WTC11 (cell line): Measurements from ENCODE around the gene CRACR2B. TPM values are rescaled to one million over a fixed set of nuclear protein-coding genes. Genes with fewer than 3 reads are reported as not detected.
A peak's percentile ranks its signal among the peaks of the same experiment; 100 is the strongest.

ENCODE experiments used
- ATAC-seq: fragments of 200-7000 bp; cut with Tn5 transposase; 2 replicates; pipeline ENCODE4 v1.10.0; 2021; ENCODE audit warnings: mild to moderate bottlenecking, moderate library complexity
- CTCF ChIA-PET: fragments of 300-600 bp; sonication (Branson Sonifier 250); formaldehyde crosslinking; loops from one replicate; lab custom pipeline; 2021; ENCODE audit warnings: antibody characterized with exemption; lab: Charles Lee
- POLR2A ChIA-PET: fragments of 350-600 bp; sonication (Branson Sonifier 250); formaldehyde crosslinking; loops from one replicate; lab custom pipeline; 2021; ENCODE audit warnings: antibody characterized with exemption; lab: Charles Lee
- DNase-seq: peaks from one replicate; pipeline ENCODE4 v3.0.0; 2021; ENCODE audit warnings: low spot score
- H3K27ac Mint-ChIP-seq: 2 replicates; pipeline ENCODE4 v1.8.0; 2021; ENCODE audit warnings: mixed read lengths
- H3K27me3 Mint-ChIP-seq: 2 replicates; pipeline ENCODE4 v1.8.0; 2021; ENCODE audit warnings: low read depth, mild to moderate bottlenecking, moderate library complexity, mixed read lengths
- H3K36me3 Mint-ChIP-seq: 2 replicates; pipeline ENCODE4 v1.8.0; 2021; ENCODE audit warnings: mixed read lengths
- H3K4me1 Mint-ChIP-seq: 2 replicates; pipeline ENCODE4 v1.8.0; 2022; ENCODE audit warnings: mixed read lengths
- H3K4me3 Mint-ChIP-seq: 2 replicates; pipeline ENCODE4 v1.8.0; 2021; ENCODE audit warnings: mild to moderate bottlenecking, moderate library complexity, mixed read lengths
- H3K9me3 Mint-ChIP-seq: 2 replicates; pipeline ENCODE4 v1.8.0; 2021; ENCODE audit warnings: mixed read lengths
- EMX1 ChIP-seq: fragments of 250-450 bp; sonication (Bioruptor Pico); IDR thresholded peaks from 2 replicates; pipeline ENCODE4 v1.8.0; 2021; ENCODE audit warnings: mild to moderate bottlenecking
- JAZF1 ChIP-seq: fragments of 250-450 bp; sonication (Bioruptor Pico); IDR thresholded peaks from 2 replicates; pipeline ENCODE4 v1.9.0; 2021; ENCODE audit warnings: moderate library complexity, mild to moderate bottlenecking, inconsistent platforms
- JUN ChIP-seq: sonication (generic); formaldehyde crosslinking; IDR thresholded peaks from 2 replicates; pipeline ENCODE4 v1.8.0; 2023; ENCODE audit warnings: mild to moderate bottlenecking, missing genetic modification reagents
- NR2C2 ChIP-seq: sonication (generic); formaldehyde crosslinking; IDR thresholded peaks from 2 replicates; pipeline ENCODE4 v1.8.0; 2022; ENCODE audit warnings: mild to moderate bottlenecking, missing genetic modification reagents
- OVOL2 ChIP-seq: fragments of 250-450 bp; sonication (Bioruptor Pico); IDR thresholded peaks from 2 replicates; pipeline ENCODE4 v1.9.0; 2021; ENCODE audit warnings: mild to moderate bottlenecking, borderline replicate concordance
- SMAD4 ChIP-seq: sonication (generic); formaldehyde crosslinking; IDR thresholded peaks from 2 replicates; pipeline ENCODE4 v1.8.0; 2022; ENCODE audit warnings: mild to moderate bottlenecking, missing genetic modification reagents
- TEAD1 ChIP-seq: sonication (generic); formaldehyde crosslinking; IDR thresholded peaks from 2 replicates; pipeline ENCODE4 v1.8.0; 2022; ENCODE audit warnings: mild to moderate bottlenecking, missing genetic modification reagents
- TEAD4 ChIP-seq: sonication (generic); formaldehyde crosslinking; IDR thresholded peaks from 2 replicates; pipeline ENCODE4 v1.8.0; 2022; ENCODE audit warnings: mild to moderate bottlenecking, missing genetic modification reagents
- ZNF263 ChIP-seq: sonication (generic); formaldehyde crosslinking; IDR thresholded peaks from 2 replicates; pipeline ENCODE4 v1.8.1; 2022; ENCODE audit warnings: low read depth, mild to moderate bottlenecking, moderate library complexity, missing genetic modification reagents
- ZNF416 ChIP-seq: fragments of 250-450 bp; sonication (Bioruptor Pico); IDR thresholded peaks from 2 replicates; pipeline ENCODE4 v1.9.0; 2021; ENCODE audit warnings: mild to moderate bottlenecking, inconsistent platforms
- total RNA-seq: library from RNA; stranded (reverse); gene quantifications from 3 replicates; pipeline ENCODE4 v1.2.3, GENCODE V29; 2021
- TF ChIP-seq, protein P1 (sequence below): fragments of 250-450 bp; sonication (Bioruptor Pico); IDR thresholded peaks from 2 replicates; pipeline ENCODE4 v1.9.0; 2021; ENCODE audit warnings: mild to moderate bottlenecking, borderline replicate concordance
- TF ChIP-seq, protein P2 (sequence below): fragments of 250-450 bp; sonication (Bioruptor Pico); IDR thresholded peaks from 2 replicates; pipeline ENCODE4 v1.9.0; 2021; ENCODE audit warnings: mild to moderate bottlenecking
- TF ChIP-seq, protein P3 (sequence below): sonication (generic); formaldehyde crosslinking; IDR thresholded peaks from 2 replicates; pipeline ENCODE4 v1.8.1; 2022; ENCODE audit warnings: mild to moderate bottlenecking, missing genetic modification reagents, moderate library complexity, borderline replicate concordance
- TF ChIP-seq, protein P4 (sequence below): sonication (generic); formaldehyde crosslinking; IDR thresholded peaks from 2 replicates; pipeline ENCODE4 v1.8.1; 2022; ENCODE audit warnings: mild to moderate bottlenecking, moderate library complexity, missing genetic modification reagents
- TF ChIP-seq, protein P5 (sequence below): fragments of 250-450 bp; sonication (Bioruptor Pico); conservative IDR thresholded peaks from 2 replicates; pipeline ENCODE4 v1.9.0; 2021; ENCODE audit warnings: mild to moderate bottlenecking

CRACR2B gene
- total RNA-seq, 1 experiment from 2014 or later = 46.5 TPM

DNA sequence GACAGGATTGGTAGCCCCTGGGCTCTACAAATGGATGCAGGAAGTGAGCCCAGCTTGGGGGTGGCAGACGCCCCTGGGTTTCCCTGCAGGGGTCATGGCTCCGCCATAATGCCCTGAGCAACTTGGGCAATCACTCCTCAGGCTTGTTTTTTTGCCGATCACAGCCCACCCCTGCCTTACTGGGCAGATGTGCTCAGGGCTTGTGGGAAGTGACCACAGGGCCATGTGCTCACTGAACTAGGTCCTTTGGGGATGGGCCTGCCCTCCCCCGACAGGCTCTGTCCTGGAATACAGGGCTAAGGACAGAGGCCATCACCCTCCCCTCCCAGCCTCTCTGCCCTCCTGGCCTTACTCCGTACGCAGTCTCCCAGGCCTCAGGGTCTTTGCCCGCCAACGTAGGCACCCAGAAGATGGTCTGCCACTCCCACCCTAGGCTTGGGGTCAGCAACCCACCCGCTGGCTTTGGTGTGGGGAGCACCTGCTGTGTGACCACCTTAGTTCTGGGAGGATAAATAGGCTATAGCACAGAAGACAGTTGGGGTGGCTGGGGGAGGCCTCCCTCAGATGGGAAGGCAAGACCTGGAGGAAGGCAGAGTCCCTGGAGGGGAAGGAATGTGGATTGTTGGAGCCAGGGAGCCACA is 14.1 kb upstream of the CRACR2B start (continued):
- TF ChIP-seq, protein P1, sequence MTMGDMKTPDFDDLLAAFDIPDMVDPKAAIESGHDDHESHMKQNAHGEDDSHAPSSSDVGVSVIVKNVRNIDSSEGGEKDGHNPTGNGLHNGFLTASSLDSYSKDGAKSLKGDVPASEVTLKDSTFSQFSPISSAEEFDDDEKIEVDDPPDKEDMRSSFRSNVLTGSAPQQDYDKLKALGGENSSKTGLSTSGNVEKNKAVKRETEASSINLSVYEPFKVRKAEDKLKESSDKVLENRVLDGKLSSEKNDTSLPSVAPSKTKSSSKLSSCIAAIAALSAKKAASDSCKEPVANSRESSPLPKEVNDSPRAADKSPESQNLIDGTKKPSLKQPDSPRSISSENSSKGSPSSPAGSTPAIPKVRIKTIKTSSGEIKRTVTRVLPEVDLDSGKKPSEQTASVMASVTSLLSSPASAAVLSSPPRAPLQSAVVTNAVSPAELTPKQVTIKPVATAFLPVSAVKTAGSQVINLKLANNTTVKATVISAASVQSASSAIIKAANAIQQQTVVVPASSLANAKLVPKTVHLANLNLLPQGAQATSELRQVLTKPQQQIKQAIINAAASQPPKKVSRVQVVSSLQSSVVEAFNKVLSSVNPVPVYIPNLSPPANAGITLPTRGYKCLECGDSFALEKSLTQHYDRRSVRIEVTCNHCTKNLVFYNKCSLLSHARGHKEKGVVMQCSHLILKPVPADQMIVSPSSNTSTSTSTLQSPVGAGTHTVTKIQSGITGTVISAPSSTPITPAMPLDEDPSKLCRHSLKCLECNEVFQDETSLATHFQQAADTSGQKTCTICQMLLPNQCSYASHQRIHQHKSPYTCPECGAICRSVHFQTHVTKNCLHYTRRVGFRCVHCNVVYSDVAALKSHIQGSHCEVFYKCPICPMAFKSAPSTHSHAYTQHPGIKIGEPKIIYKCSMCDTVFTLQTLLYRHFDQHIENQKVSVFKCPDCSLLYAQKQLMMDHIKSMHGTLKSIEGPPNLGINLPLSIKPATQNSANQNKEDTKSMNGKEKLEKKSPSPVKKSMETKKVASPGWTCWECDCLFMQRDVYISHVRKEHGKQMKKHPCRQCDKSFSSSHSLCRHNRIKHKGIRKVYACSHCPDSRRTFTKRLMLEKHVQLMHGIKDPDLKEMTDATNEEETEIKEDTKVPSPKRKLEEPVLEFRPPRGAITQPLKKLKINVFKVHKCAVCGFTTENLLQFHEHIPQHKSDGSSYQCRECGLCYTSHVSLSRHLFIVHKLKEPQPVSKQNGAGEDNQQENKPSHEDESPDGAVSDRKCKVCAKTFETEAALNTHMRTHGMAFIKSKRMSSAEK (CRISPR knock-in tag) = peak; percentile 84; the same call in 1 of the 2 replicates
- TF ChIP-seq, protein P2, sequence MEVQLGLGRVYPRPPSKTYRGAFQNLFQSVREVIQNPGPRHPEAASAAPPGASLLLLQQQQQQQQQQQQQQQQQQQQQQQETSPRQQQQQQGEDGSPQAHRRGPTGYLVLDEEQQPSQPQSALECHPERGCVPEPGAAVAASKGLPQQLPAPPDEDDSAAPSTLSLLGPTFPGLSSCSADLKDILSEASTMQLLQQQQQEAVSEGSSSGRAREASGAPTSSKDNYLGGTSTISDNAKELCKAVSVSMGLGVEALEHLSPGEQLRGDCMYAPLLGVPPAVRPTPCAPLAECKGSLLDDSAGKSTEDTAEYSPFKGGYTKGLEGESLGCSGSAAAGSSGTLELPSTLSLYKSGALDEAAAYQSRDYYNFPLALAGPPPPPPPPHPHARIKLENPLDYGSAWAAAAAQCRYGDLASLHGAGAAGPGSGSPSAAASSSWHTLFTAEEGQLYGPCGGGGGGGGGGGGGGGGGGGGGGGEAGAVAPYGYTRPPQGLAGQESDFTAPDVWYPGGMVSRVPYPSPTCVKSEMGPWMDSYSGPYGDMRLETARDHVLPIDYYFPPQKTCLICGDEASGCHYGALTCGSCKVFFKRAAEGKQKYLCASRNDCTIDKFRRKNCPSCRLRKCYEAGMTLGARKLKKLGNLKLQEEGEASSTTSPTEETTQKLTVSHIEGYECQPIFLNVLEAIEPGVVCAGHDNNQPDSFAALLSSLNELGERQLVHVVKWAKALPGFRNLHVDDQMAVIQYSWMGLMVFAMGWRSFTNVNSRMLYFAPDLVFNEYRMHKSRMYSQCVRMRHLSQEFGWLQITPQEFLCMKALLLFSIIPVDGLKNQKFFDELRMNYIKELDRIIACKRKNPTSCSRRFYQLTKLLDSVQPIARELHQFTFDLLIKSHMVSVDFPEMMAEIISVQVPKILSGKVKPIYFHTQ (CRISPR knock-in tag) = 0 out of 2 replicates have a peak, but pooled peaks have one; percentile 13
- TF ChIP-seq ZNF416 = peak; percentile 95
- TF ChIP-seq EMX1 (CRISPR knock-in tag) = peak; percentile 87; the same call in 1 of the 2 replicates
- no peak for TF ChIP-seq OVOL2 (CRISPR knock-in tag)

DNA sequence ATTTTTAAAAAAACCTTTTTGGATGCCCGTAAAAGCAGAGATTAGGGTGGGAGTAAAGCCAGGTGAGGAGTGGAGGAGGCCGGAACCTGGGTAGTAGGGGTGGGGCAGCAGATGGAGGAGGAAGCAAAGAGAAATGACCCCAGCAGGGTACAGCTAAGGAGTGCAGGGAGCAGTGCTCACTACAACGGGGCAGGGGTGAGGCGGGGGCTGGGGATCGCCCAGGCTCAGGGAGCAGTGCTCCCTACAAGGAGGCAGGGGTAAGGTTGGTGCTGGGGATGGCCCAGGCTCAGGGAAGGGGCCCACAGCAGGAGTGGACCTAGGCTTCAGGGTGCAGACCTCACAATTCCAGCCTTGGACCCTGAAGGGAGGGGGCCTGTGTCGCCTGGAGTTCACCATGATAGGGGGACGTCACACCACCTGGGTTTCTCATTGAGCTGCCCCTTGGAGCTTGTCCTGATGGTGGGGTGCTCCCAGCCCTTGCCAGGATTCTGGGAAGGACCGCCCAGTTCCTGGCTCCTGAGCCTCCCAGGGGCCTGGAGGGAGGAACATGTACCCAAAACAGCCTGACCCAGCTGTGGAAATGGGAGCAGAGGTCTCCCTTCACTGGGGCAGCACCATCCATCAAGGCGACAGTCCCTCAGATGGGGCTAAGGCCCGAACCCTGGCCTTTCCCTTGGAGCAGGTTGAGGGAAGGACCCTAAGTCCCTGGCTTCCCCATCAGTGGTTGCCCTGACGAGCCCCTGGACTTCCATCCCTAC is 11.9 kb upstream of the CRACR2B start:
- Mint-ChIP-seq H3K4me1 (peaks cover 20% of the 10 kb centered on the region), H3K27ac (no peak overlapping the region), H3K36me3 (peaks cover 21% of the 10 kb centered on the region), H3K4me3 (no peak overlapping the region), H3K9me3 (no peaks in the 10 kb centered on the region), H3K27me3 (no peaks in the 10 kb centered on the region)
- no peak for TF ChIP-seq ZNF263 (CRISPR knock-in tag)
- TF ChIP-seq TEAD4 (CRISPR knock-in tag) = no peak
- TF ChIP-seq SMAD4 (CRISPR knock-in tag) = no peak
- TF ChIP-seq TEAD1 = no peak
- TF ChIP-seq JAZF1 (CRISPR knock-in tag) = no peak
- TF ChIP-seq NR2C2 (CRISPR knock-in tag) = no peak
- no peak for TF ChIP-seq JUN (CRISPR knock-in tag)
- TF ChIP-seq, protein P3, sequence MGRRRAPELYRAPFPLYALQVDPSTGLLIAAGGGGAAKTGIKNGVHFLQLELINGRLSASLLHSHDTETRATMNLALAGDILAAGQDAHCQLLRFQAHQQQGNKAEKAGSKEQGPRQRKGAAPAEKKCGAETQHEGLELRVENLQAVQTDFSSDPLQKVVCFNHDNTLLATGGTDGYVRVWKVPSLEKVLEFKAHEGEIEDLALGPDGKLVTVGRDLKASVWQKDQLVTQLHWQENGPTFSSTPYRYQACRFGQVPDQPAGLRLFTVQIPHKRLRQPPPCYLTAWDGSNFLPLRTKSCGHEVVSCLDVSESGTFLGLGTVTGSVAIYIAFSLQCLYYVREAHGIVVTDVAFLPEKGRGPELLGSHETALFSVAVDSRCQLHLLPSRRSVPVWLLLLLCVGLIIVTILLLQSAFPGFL (CRISPR knock-in tag) = no peak
- TF ChIP-seq, protein P4, sequence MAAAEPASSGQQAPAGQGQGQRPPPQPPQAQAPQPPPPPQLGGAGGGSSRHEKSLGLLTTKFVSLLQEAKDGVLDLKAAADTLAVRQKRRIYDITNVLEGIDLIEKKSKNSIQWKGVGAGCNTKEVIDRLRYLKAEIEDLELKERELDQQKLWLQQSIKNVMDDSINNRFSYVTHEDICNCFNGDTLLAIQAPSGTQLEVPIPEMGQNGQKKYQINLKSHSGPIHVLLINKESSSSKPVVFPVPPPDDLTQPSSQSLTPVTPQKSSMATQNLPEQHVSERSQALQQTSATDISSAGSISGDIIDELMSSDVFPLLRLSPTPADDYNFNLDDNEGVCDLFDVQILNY (CRISPR knock-in tag) = no peak
- no peak for TF ChIP-seq EMX1 (CRISPR knock-in tag)
- TF ChIP-seq, protein P5, sequence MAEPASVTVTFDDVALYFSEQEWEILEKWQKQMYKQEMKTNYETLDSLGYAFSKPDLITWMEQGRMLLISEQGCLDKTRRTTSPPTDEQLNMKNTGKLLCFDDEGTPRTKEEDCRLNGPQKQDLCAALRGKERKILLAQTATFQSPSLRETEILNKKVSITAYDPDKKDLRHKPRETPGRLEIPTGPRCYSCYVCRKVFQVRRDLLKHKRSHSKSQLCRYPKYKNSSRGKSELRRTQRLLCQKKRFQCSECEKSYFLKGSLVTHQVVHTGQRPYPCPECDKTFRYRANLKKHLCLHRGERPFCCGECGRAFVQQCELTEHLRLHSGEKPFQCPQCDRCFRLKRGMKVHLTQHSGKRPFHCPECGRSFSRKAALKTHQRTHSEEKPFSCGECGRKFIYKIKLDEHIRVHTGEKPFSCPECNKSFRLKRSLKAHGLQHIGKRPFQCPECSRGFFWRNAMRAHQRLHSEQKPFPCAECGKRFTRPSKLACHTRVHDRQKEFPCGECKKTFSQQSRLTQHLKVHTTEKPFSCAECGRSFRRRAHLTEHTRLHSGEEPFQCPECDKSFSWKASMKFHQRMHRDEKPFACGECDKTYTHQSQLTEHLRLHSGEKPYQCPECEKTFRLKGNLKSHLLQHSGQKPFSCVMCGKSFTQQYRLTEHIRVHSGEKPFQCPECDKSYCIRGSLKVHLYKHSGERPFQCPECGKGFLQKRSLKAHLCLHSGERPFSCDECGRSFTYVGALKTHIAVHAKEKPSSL (CRISPR knock-in tag) = no peak
- ChIA-PET CTCF (interaction anchor here (1.0 to 1.6 kb wide), 4 partner anchors 14 to 32 kb away, joined by 3 to 8 read pairs (median 4); no protein-coding TSS in a partner anchor), POLR2A (interaction anchor here (0.6 to 1.0 kb wide), 2 partner anchors 27 to 74 kb away, joined by 3 to 4 read pairs; partner anchors contain the start of genes POLR2L and TSPAN4)
- no peak for DNase-seq
- no peak for ATAC-seq
